Fibroblast of the aortic adventitia (primary cell): Measurements from ENCODE around the gene PCK1. TPM values are rescaled to one million over a fixed set of nuclear protein-coding genes. Genes with fewer than 3 reads are reported as not detected.

Experiments
- DNase-seq: peaks from one replicate; pipeline ENCODE4 v3.0.0-alpha.2; 2010; ENCODE audit warnings: low read depth
- H3K4me3 ChIP-seq: 2 replicates; pipeline ENCODE4 v1.5.1; 2011; ENCODE audit warnings: low read depth, mild to moderate bottlenecking, control low read depth, low read length, moderate library complexity
- total RNA-seq: library from RNA; depleted of rRNA; stranded (reverse); fragments of >200 nt; gene quantifications from 2 replicates; pipeline ENCODE4 v1.2.3, GENCODE V29; 2012; ENCODE audit warnings: low replicate concordance
- TF ChIP-seq, protein P1 (sequence below): IDR thresholded peaks from 2 replicates; pipeline ENCODE4 v1.5.1; 2011; ENCODE audit warnings: mild to moderate bottlenecking, low read length, control low read depth, inconsistent platforms; ENCODE audit not compliant: insufficient read depth

The PCK1 gene
- total RNA-seq, 1 donor: not detected

DNA sequence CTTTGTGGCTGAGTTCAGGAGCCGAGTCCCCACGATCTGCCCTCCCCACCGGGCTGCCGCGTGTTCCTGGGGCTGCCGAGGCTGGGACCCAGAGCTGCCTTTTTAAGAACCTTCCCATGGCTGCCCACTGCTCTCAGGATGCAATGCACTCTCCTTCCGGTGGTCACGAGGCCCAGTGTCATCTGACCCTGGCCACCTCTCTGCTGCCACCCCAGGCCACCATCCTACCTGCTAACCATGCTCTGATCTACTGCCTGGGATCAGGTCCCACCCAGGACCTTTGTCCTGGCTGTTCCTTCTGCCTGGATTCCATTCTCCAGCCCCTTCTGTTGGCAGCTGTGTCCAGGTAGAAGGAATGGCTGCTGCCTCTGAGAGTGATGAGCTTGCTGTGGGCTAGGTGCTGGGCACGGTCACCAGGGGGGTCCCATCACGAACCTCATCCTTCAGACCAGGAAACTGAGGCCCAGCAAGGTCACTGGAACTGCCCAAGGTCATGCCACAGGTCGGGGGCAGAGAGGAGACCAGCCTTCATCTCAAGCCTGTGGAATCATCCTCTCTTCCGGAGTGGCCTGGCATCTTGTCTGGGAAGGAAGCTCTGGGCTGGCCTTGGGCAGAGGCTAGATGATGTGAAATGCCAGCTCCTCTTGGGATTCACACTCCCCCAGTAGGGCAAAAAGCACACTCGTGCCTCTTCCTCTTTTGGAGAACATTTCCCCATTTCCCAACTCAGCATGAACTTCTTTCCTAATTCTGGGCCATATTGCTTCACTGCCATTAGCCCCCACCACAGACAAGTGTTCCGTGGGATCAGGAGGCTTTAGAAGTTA, 20.5 kb downstream of the PCK1 start:
- TF ChIP-seq, protein P1, sequence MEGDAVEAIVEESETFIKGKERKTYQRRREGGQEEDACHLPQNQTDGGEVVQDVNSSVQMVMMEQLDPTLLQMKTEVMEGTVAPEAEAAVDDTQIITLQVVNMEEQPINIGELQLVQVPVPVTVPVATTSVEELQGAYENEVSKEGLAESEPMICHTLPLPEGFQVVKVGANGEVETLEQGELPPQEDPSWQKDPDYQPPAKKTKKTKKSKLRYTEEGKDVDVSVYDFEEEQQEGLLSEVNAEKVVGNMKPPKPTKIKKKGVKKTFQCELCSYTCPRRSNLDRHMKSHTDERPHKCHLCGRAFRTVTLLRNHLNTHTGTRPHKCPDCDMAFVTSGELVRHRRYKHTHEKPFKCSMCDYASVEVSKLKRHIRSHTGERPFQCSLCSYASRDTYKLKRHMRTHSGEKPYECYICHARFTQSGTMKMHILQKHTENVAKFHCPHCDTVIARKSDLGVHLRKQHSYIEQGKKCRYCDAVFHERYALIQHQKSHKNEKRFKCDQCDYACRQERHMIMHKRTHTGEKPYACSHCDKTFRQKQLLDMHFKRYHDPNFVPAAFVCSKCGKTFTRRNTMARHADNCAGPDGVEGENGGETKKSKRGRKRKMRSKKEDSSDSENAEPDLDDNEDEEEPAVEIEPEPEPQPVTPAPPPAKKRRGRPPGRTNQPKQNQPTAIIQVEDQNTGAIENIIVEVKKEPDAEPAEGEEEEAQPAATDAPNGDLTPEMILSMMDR: no peak
- no peak overlapping the region for H3K4me3 ChIP-seq
- DNase-seq: no peak

DNA sequence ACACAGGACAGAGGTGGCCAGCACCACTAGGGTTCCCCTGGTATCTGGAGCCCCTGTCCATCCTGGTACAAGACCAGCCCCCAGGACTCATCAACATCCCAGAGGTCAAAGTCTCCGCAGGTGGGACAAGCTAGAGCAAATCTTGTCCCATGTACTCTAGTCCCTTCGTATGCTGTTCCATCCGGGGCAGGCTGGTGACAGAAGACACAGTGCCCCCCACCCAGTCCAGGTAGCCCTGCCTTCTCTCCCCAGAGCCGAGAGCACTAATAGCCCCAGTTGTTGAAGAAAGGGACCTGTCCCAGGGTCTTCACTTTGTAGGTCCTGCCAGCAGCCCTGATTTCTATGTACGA, 21.1 kb downstream of the PCK1 start:
- DNase-seq: no peak
- TF ChIP-seq, protein P1: no peak
- H3K4me3 ChIP-seq: no peak overlapping the region

DNA sequence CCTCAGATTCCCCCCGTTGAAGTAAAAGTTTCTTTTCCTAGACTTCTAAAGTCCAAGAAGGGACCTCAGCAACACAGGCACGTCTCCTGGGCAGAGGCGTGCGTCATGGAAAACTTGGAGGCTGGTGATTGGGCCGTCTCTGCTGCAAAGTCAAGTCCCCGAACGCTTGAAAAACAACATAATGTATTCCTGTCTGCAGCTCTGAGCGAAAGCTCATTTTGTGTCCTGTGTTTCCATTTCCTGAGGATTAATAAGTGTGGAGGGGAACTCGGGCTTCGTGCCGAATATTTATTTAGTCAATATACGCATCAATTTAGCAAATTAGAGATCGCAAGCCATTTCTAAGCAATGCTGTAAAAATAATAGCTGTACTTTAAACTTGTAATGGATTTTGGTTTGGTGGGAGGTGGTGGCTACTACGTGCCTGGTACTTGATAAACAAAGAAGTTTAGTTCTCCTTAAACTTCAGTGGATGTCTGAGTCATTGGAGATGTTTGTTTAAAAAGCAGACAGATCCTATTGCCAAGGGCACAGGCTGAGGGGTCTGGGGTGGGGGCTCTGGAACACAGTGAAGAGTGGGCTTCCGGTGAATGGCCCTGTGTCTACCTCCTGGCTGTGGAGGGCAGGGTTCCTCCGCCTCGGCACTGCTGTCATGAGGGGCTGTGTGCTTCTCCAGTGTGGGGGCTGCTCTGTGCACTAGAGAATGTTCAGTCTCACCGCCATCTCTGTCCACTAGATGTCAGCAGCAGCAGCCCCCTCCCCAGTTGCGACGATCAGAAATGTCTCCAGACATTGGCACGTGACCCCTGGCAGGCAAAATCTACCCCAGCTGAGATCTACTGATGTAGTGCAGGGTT, 21.8 kb downstream of the PCK1 start:
- no peak overlapping the region for H3K4me3 ChIP-seq
- TF ChIP-seq, protein P1: peak; percentile 10
- DNase-seq: peak; percentile 23

DNA sequence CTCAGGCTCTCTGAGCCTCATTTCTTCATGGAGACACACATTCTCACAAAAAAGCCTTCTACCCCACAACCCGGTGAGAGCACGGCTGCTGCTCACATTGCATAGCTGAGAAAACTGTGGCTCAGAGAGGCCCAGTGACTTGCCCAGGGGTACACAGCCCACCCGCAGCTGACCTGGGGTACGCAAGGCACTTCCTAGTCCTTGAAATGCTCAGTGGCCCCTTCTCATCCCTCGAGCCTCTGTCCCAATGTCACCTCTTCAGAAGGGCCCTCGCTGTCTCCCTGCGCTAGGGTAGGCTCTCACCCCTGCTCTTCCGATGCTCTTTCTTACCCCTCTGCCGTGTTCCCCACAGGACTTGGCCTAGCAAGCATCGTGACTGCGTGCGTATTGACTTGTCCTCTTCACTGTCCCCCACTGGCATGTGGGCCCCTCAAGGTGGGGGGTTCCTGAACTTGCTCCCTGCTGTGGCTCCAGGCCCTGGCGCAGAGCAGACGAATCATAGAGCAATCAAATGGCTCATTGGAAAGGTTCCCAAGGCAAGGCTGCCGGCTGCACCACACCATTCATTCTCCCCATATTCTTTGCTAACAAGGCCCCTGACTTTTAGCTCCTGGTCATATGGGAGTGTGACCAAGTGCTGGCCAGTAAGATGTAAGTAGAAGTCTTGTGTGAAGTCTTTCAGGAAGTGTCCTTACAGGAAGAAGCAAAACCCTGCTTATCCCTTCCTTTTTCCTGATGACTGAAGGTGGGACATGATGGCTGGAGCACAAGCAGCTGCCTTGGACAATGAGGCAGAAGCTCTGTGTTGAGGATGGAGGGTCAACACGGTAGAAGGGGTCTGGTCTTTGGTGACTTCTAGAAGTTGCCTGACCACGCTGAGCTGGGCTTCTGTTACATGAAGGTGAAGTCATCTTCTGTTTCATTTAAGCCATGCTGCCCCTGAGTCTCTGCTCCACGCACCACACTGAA, 22.7 kb downstream of the PCK1 start:
- H3K4me3 ChIP-seq: no peak overlapping the region
- DNase-seq: no peak
- TF ChIP-seq, protein P1: no peak

DNA sequence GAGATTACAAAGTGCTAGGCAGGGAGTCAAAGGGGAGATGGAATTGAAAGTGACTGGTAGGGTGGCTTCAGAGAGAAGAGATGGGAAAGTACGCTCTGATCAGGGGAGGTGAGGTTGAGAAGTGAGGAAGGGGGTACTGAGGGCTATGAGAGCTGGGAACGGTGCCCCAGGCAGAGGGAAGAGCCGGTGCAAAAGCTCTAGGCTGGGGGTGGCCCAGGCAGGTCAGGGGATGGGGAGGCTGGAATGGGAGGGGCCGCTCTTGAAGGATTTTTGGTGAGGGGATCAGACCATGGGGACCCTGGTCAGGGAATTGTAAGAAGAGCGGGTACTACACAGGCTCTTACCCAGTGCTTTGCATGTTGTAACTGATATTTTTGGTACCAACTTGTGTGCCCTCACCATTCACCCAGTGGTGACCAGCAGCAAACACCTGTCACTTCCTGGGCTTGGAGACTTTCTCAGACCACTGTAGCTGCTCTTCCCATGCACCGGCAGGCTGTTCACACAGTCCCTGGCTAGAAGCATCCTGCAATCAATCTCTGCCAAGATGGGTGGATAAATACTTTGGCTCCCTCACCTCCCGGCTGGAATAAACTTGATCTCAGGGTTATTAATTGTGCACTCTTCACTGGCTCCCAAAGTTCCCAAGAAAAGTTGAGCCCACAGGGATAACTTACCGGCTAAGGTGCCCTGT, 24.0 kb downstream of the PCK1 start:
- H3K4me3 ChIP-seq: no peak overlapping the region
- TF ChIP-seq, protein P1: no peak
- no peak for DNase-seq
